Esophagus squamous epithelium (tissue), 4 donors: ENCODE measurements around the gene CRTC3.

Experiments
- POLR2A ChIP-seq, 4 donors: fragments of 450-650 bp; IDR thresholded peaks; one replicate each; pipeline ENCODE4 v1.6.1; 2017; ENCODE audit warnings: antibody characterized with exemption in 4 of 4, mild to moderate bottlenecking in 4 of 4, moderate library complexity in 3 of 4
- TF ChIP-seq, protein P1 (sequence below), 6 experiments: fragments of 450-650 bp in 4 of 6; fragments of 200-600 bp in 2 of 6; sonication (generic) in 2 of 6; IDR thresholded peaks; one replicate each; pipeline ENCODE4 v1.5.1; 2016 to 2019; ENCODE audit warnings: antibody characterized with exemption in 6 of 6, mild to moderate bottlenecking in 4 of 6, moderate library complexity in 4 of 6

DNA sequence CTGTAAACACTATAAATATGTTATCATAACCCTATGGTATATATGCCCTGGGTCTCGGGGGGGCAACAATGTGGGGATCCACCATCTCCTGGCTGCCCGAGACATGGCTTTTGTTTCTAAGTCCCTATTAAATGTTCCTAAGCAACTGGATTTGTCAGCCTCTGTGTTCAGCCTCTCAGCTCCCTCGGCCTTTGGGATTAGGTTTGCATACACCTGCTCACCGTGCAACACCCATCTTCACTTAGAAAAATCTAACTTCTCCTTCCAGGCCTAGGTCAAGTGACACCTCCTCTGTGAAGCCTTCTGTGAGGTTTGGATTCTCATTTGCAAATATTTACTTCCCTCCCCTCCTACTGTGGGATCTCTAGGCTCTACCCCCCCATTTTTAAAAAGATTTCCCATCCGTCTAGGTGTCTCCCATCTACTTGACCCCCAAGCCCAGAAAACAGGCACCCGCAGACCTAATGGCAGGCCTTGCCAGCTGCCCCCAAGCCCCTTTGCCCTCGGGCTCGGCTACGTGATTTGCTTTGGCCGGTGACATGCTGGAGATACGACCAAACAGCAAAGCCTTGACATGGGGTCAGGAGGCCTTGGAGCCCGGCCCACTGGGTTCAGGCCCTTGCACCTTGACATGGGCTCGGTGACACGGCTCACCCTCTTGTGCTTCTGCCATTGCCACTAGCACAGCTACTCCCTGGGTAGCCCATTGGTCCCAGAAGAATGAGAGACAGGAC, 121.4 kb downstream of the CRTC3 start:
- TF ChIP-seq, protein P1, sequence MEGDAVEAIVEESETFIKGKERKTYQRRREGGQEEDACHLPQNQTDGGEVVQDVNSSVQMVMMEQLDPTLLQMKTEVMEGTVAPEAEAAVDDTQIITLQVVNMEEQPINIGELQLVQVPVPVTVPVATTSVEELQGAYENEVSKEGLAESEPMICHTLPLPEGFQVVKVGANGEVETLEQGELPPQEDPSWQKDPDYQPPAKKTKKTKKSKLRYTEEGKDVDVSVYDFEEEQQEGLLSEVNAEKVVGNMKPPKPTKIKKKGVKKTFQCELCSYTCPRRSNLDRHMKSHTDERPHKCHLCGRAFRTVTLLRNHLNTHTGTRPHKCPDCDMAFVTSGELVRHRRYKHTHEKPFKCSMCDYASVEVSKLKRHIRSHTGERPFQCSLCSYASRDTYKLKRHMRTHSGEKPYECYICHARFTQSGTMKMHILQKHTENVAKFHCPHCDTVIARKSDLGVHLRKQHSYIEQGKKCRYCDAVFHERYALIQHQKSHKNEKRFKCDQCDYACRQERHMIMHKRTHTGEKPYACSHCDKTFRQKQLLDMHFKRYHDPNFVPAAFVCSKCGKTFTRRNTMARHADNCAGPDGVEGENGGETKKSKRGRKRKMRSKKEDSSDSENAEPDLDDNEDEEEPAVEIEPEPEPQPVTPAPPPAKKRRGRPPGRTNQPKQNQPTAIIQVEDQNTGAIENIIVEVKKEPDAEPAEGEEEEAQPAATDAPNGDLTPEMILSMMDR (IDR thresholded peaks at IDR 0.05) = no peak
- no peak for TF ChIP-seq POLR2A (IDR thresholded peaks at IDR 0.05)
